ENCODE measurements around the gene NAA30. TPM values are rescaled to one million over a fixed set of nuclear protein-coding genes. Genes with fewer than 3 reads are reported as not detected.

The NAA30 gene
- total RNA-seq, 1 donor from 2014 or later, result 13.2 TPM

Other genes starting within 250 kb of the NAA30 start
- gene EXOC5, start 121.7 kb upstream of the NAA30 start, total RNA-seq, result 31.1 and 39.3 TPM in 2 replicates
- gene AP5M1, start 121.6 kb upstream of the NAA30 start, total RNA-seq, result 11.6 and 16.1 TPM in 2 replicates
- gene CCDC198, start 103.3 kb downstream of the NAA30 start, total RNA-seq, result not detected in 2 replicates